T-cell (primary cell): ENCODE data around the gene SLC24A1. TPM values are rescaled to one million over a fixed set of nuclear protein-coding genes. Genes with fewer than 3 reads are reported as not detected.
A peak's percentile ranks its signal among the peaks of the same experiment; 100 is the strongest.

ENCODE experiments used
- ATAC-seq, 4 experiments: fragments of 200-7000 bp in 3 of 4; fragments of 150-1000 bp in 1 of 4; cut with Tn5 transposase; replicated peaks in 1 of 4; 1 replicate in 3 of 4; 2 replicates in 1 of 4; pipeline ENCODE4 v1.10.0; 2021; ENCODE audit warnings: moderate library complexity in 3 of 4, mild to moderate bottlenecking in 2 of 4, moderate number of reproducible peaks in 1 of 4
- CTCF ChIA-PET, 2 donors: fragments of 300-600 bp; sonication (Branson Sonifier 250); formaldehyde crosslinking; loops; one replicate each; lab custom pipeline; 2022; ENCODE audit warnings: antibody characterized with exemption in 2 of 2; lab: Charles Lee
- POLR2A ChIA-PET, 2 donors: fragments of 300-600 bp; sonication (Branson Sonifier 250); formaldehyde crosslinking; loops; one replicate each; lab custom pipeline; 2022; ENCODE audit warnings: antibody characterized with exemption in 2 of 2; lab: Charles Lee
- DNase-seq, 35 experiments: peaks; one replicate each; pipeline versions ENCODE4 v3.0.0 to v3.0.0-alpha.2; 2013 to 2023
- H3K27ac ChIP-seq: one replicate; pipeline ENCODE4 v1.5.1; 2013; ENCODE audit warnings: low read length
- H3K27me3 ChIP-seq, 2 experiments: replicated peaks in 1 of 2; 1 replicate in 1 of 2; 2 replicates in 1 of 2; pipeline versions ENCODE4 v1.6.1 to v1.7.0; 2013; ENCODE audit warnings: low read length in 1 of 2, mixed read lengths in 1 of 2; ENCODE audit not compliant: control insufficient read depth in 2 of 2, insufficient read depth in 2 of 2; ENCODE audit errors: extremely low read depth in 1 of 2
- H3K36me3 ChIP-seq, 2 donors: 1 replicate in 1 of 2; 2 replicates in 1 of 2; pipeline versions ENCODE4 v1.6.1 to v1.7.0; 2013; ENCODE audit warnings: low read length in 1 of 2; ENCODE audit not compliant: control insufficient read depth in 2 of 2, insufficient read depth in 1 of 2; ENCODE audit errors: extremely low read depth in 1 of 2
- H3K4me1 ChIP-seq, 2 experiments: 1 replicate in 1 of 2; 2 replicates in 1 of 2; pipeline versions ENCODE4 v1.6.1 to v1.7.0; 2013; ENCODE audit warnings: low read length in 2 of 2, mixed read lengths in 1 of 2; ENCODE audit not compliant: insufficient read depth in 2 of 2, control insufficient read depth in 1 of 2; ENCODE audit errors: extremely low read depth in 1 of 2
- H3K4me3 ChIP-seq, 2 donors: 1 replicate in 1 of 2; 2 replicates in 1 of 2; pipeline versions ENCODE4 v1.5.1 to v1.7.0; 2013; ENCODE audit warnings: mild to moderate bottlenecking in 2 of 2, low read length in 1 of 2, moderate library complexity in 1 of 2; ENCODE audit not compliant: control insufficient read depth in 1 of 2; ENCODE audit errors: extremely low read depth in 1 of 2
- H3K9me3 ChIP-seq: 2 replicates; pipeline ENCODE4 v1.7.0; 2013
- H3K27ac Mint-ChIP-seq, 2 donors: one replicate each; pipeline ENCODE4 v1.8.0; 2020 to 2021; ENCODE audit warnings: mild to moderate bottlenecking in 2 of 2, mixed read lengths in 2 of 2
- H3K27me3 Mint-ChIP-seq, 2 donors: one replicate each; pipeline ENCODE4 v1.8.0; 2021 to 2022; ENCODE audit warnings: mixed read lengths in 2 of 2
- H3K36me3 Mint-ChIP-seq: one replicate; pipeline ENCODE4 v1.8.0; 2021; ENCODE audit warnings: mixed read lengths
- H3K4me1 Mint-ChIP-seq, 3 donors: one replicate each; pipeline ENCODE4 v1.8.0; 2020 to 2022; ENCODE audit warnings: mixed read lengths in 3 of 3, mild to moderate bottlenecking in 1 of 3
- H3K4me3 Mint-ChIP-seq, 3 donors: one replicate each; pipeline ENCODE4 v1.8.0; 2020 to 2022; ENCODE audit warnings: mild to moderate bottlenecking in 3 of 3, mixed read lengths in 3 of 3, moderate library complexity in 3 of 3
- H3K9me3 Mint-ChIP-seq, 3 donors: one replicate each; pipeline ENCODE4 v1.8.0; 2020 to 2022; ENCODE audit warnings: mixed read lengths in 3 of 3
- WGBS: methylation state at CpG from one replicate; pipeline ENCODE4 v1.1.5; 2013; ENCODE audit warnings: missing lambda C conversion rate; ENCODE audit not compliant: insufficient coverage; 5-methylcytosine and 5-hydroxymethylcytosine counted together
- total RNA-seq, 35 experiments: library from RNA in 6 of 35; stranded (reverse) in 6 of 35; fragments of 120-200 nt in 1 of 35; gene quantifications; one replicate each; pipeline versions ENCODE4 v1.2.1 to v1.2.4 and lab custom pipeline; 2013 to 2026

Gene SLC24A1
- total RNA-seq, 5 donors from 2014 or later (not counting 1 experiment from before 2014, with no cell fraction given): 4.1 to 6.5 (median 5.0) TPM

GRCh38 chr15:65644282-65644681, 22.5 kb downstream of the SLC24A1 start:
- no peak for ATAC-seq
- WGBS: 95% methylated on average over 4 of the region's 4 CpGs
- Mint-ChIP-seq H3K9me3 (no peaks in the 10 kb centered on the region), H3K4me1 (no peaks in the 10 kb centered on the region), H3K4me3 (no peak overlapping the region), H3K27me3 (no peaks in the 10 kb centered on the region), H3K27ac (peak overlapping the region in 1 of 2 donors; percentile 16), H3K36me3 (peaks cover 4% of the 10 kb centered on the region)
- Histone ChIP-seq H3K9me3 (no peaks in the 10 kb centered on the region), H3K27ac (no peak overlapping the region), H3K27me3 (no peaks in the 10 kb centered on the region), H3K4me3 (no peak overlapping the region), H3K4me1 (no peaks in the 10 kb centered on the region), H3K36me3 (peaks cover 2 to 3% of the 10 kb centered on the region in 2 donors)
- no peak for DNase-seq
- ChIA-PET CTCF (interaction anchor here in 1 of 2 donors (0.6 kb wide), 1 partner anchor 34 kb away, joined by 3 read pairs; no protein-coding TSS in a partner anchor), POLR2A (no interaction called here)

GRCh38 chr15:65645392-65645791, 23.7 kb downstream of the SLC24A1 start:
- H3K27ac ChIP-seq: no peak overlapping the region
- H3K9me3 ChIP-seq: no peaks in the 10 kb centered on the region
- no peak overlapping the region for H3K4me3 Mint-ChIP-seq
- ATAC-seq (no peak), DNase-seq (no peak)
- CTCF ChIA-PET: no interaction called here
- peaks cover 2 to 3% of the 10 kb centered on the region in 2 donors for H3K36me3 ChIP-seq
- H3K27ac Mint-ChIP-seq: no peak overlapping the region
- POLR2A ChIA-PET: interaction anchor here in 1 of 2 donors (0.7 kb wide), 1 partner anchor 17 kb away, joined by 5 read pairs; no protein-coding TSS in a partner anchor
- H3K36me3 Mint-ChIP-seq: peaks cover 4% of the 10 kb centered on the region
- H3K4me1 Mint-ChIP-seq: peaks cover 0 to 6% (median 4%) of the 10 kb centered on the region in 3 donors
- WGBS: no CpG with 5 or more reads among the region's 4 CpGs
- no peaks in the 10 kb centered on the region for H3K27me3 Mint-ChIP-seq
- no peaks in the 10 kb centered on the region for H3K4me1 ChIP-seq
- no peak overlapping the region for H3K4me3 ChIP-seq
- no peaks in the 10 kb centered on the region for H3K27me3 ChIP-seq
- no peaks in the 10 kb centered on the region for H3K9me3 Mint-ChIP-seq

- H3K27me3 Mint-ChIP-seq: no peaks in the 10 kb centered on the region
- DNase-seq (no peak), ATAC-seq (no peak)
- H3K4me1 Mint-ChIP-seq: peaks cover 0 to 9% (median 7%) of the 10 kb centered on the region in 3 donors
- H3K36me3 ChIP-seq: peaks cover 2 to 5% of the 10 kb centered on the region in 2 donors
- H3K9me3 ChIP-seq: no peaks in the 10 kb centered on the region
- no peaks in the 10 kb centered on the region for H3K9me3 Mint-ChIP-seq
- H3K4me3 Mint-ChIP-seq: no peak overlapping the region
- peaks cover 4% of the 10 kb centered on the region for H3K36me3 Mint-ChIP-seq
- no peaks in the 10 kb centered on the region for H3K4me1 ChIP-seq
- no peaks in the 10 kb centered on the region for H3K27me3 ChIP-seq
- no peak overlapping the region for H3K27ac Mint-ChIP-seq
- no peak overlapping the region for H3K27ac ChIP-seq
- no peak overlapping the region for H3K4me3 ChIP-seq
- POLR2A ChIA-PET: no interaction called here
- no CpG with 5 or more reads among the region's 4 CpGs for WGBS
- CTCF ChIA-PET: no interaction called here
These were observed 24.7 kb downstream of the SLC24A1 start for GRCh38 chr15:65646486-65646885.

- H3K27ac ChIP-seq: no peak overlapping the region
- H3K9me3 ChIP-seq: no peaks in the 10 kb centered on the region
- 69% methylated on average over 6 of the region's 12 CpGs for WGBS
- no peaks in the 10 kb centered on the region for H3K27me3 Mint-ChIP-seq
- H3K36me3 ChIP-seq: peaks cover 3 to 15% of the 10 kb centered on the region in 2 donors
- no peak overlapping the region for H3K4me3 ChIP-seq
- DNase-seq: no peak
- no peak for ATAC-seq
- no peak overlapping the region for H3K27ac Mint-ChIP-seq
- H3K4me1 Mint-ChIP-seq: peaks cover 0 to 9% (median 9%) of the 10 kb centered on the region in 3 donors
- POLR2A ChIA-PET: interaction anchor here in 1 of 2 donors (0.6 kb wide), 1 partner anchor 183 kb away, joined by 3 read pairs; no protein-coding TSS in a partner anchor
- no peaks in the 10 kb centered on the region for H3K27me3 ChIP-seq
- CTCF ChIA-PET: no interaction called here
- H3K4me1 ChIP-seq: no peaks in the 10 kb centered on the region
- H3K9me3 Mint-ChIP-seq: no peaks in the 10 kb centered on the region
- peak overlapping the region in 1 of 3 donors; percentile 25 for H3K4me3 Mint-ChIP-seq
- peaks cover 26% of the 10 kb centered on the region for H3K36me3 Mint-ChIP-seq
These were observed 28.7 kb downstream of the SLC24A1 start for GRCh38 chr15:65650312-65651041.

GRCh38 chr15:65651042-65651322, 29.2 kb downstream of the SLC24A1 start:
- ATAC-seq: no peak
- H3K9me3 Mint-ChIP-seq: no peaks in the 10 kb centered on the region
- peaks cover 26% of the 10 kb centered on the region for H3K36me3 Mint-ChIP-seq

GRCh38 chr15:65651831-65652749, 30.4 kb downstream of the SLC24A1 start:
- Histone ChIP-seq H3K4me1 (no peaks in the 10 kb centered on the region), H3K27me3 (no peaks in the 10 kb centered on the region), H3K9me3 (no peaks in the 10 kb centered on the region), H3K27ac (no peak overlapping the region), H3K4me3 (no peak overlapping the region), H3K36me3 (peaks cover 6 to 20% of the 10 kb centered on the region in 2 donors)
- POLR2A ChIA-PET: interaction anchor here in 1 of 2 donors (0.6 kb wide), 1 partner anchor 95 kb away, joined by 4 read pairs; no protein-coding TSS in a partner anchor
- ATAC-seq (no peak), DNase-seq (no peak)
- CTCF ChIA-PET: no interaction called here
- no peaks in the 10 kb centered on the region for H3K9me3 Mint-ChIP-seq
- H3K27ac Mint-ChIP-seq: peak overlapping the region in 1 of 2 donors; percentile 46
- WGBS: no CpG with 5 or more reads among the region's 11 CpGs
- no peaks in the 10 kb centered on the region for H3K27me3 Mint-ChIP-seq
- peaks cover 26% of the 10 kb centered on the region for H3K36me3 Mint-ChIP-seq
- no peak overlapping the region for H3K4me3 Mint-ChIP-seq
- peaks cover 0 to 9% (median 9%) of the 10 kb centered on the region in 3 donors for H3K4me1 Mint-ChIP-seq

More at GRCh38 chr15:65651042-65651322, 29.2 kb downstream of the SLC24A1 start:
- H3K27ac Mint-ChIP-seq: peak overlapping the region in 1 of 2 donors; percentile 66
- Histone ChIP-seq H3K36me3 (peaks cover 5 to 19% of the 10 kb centered on the region in 2 donors), H3K9me3 (no peaks in the 10 kb centered on the region), H3K27ac (no peak overlapping the region), H3K27me3 (no peaks in the 10 kb centered on the region), H3K4me1 (no peaks in the 10 kb centered on the region), H3K4me3 (no peak overlapping the region)
- WGBS: no CpG with 5 or more reads among the region's 1 CpG
- CTCF ChIA-PET: no interaction called here
- POLR2A ChIA-PET: no interaction called here
- no peak overlapping the region for H3K4me3 Mint-ChIP-seq
- peaks cover 0 to 9% (median 9%) of the 10 kb centered on the region in 3 donors for H3K4me1 Mint-ChIP-seq
- no peaks in the 10 kb centered on the region for H3K27me3 Mint-ChIP-seq
- DNase-seq: no peak
